Retinal pigment epithelial cell (primary cell): ENCODE data around the gene ORAI1.

Source experiments
- DNase-seq: peaks from one replicate; pipeline ENCODE4 v3.0.0-alpha.2; 2010; ENCODE audit warnings: low read depth
- H3K4me3 ChIP-seq: 2 replicates; pipeline ENCODE4 v1.5.1; 2011; ENCODE audit warnings: mild to moderate bottlenecking, low read length, control low read depth, moderate library complexity
- CTCF ChIP-seq: conservative IDR thresholded peaks from 2 replicates; pipeline ENCODE4 v1.5.1; 2011; ENCODE audit warnings: low read depth, low read length, control low read depth, inconsistent platforms

Gene ORAI1

GRCh38 chr12:121688966-121689365 lies 62.6 kb downstream of the ORAI1 start:
- no peak overlapping the region for H3K4me3 ChIP-seq
- no peak for DNase-seq
- TF ChIP-seq CTCF = no peak

DNA sequence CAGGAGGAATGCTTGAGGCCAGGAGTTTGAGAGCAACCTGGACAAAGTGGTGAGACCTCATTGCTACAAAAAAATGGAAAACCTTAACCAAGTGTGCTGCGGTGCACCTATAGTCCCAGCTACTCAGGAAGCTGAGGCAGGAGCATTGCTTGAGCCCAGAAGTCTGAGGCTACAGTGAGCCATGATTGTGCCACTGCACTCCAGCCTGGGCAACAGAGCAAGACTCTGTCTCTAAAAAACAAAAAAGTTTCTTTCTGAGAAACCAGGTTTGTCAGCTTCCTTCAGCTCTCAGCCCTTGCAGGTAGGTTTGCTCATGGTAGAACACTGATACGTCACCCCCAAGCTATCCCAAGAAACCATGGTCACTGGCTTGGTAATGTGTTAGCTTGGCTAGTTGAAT lies 63.1 kb downstream of the ORAI1 start:
- no peak overlapping the region for H3K4me3 ChIP-seq
- no peak for DNase-seq
- no peak for TF ChIP-seq CTCF
